Fibroblast of skin of scalp (primary cell): ENCODE measurements around the gene CTDSPL.
"Not testable (repeated sequence)": the region's sequence is repeated elsewhere in the genome, so short reads cannot be mapped to it uniquely, and the experiment has no call there.

Experiments
- DNase-seq: peaks from one replicate; pipeline ENCODE4 v3.0.0-alpha.2; 2013

CTDSPL gene

GRCh38 chr3:38022896-38023709 lies 161.4 kb downstream of the CTDSPL start:
- DNase-seq = no peak

- DNase-seq = no peak
These were observed 165.2 kb downstream of the CTDSPL start for GRCh38 chr3:38026856-38027255.

GRCh38 chr3:38027466-38028465 lies 166.1 kb downstream of the CTDSPL start:
- DNase-seq = no peak

GRCh38 chr3:38028621-38029361 lies 167.1 kb downstream of the CTDSPL start:
- no peak for DNase-seq

GRCh38 chr3:38029400-38030125 lies 167.9 kb downstream of the CTDSPL start, which contains the start of gene PLCD1:
TSS of gene PLCD1 (minus strand) at chr3:38029642. CDS start at chr3:38029539, 103 bp downstream.
- peak; percentile 78 for DNase-seq

GRCh38 chr3:38030126-38031021 lies 168.7 kb downstream of the CTDSPL start:
- DNase-seq = no peak

GRCh38 chr3:38031022-38031994 lies 169.6 kb downstream of the CTDSPL start:
- DNase-seq = no peak

GRCh38 chr3:38032328-38032865 lies 170.7 kb downstream of the CTDSPL start:
- DNase-seq = no peak

GRCh38 chr3:38033586-38033985 lies 171.9 kb downstream of the CTDSPL start:
- not testable (repeated sequence) for DNase-seq
